HFF-Myc (cell line): ENCODE results near the gene TBXT.
"Not testable (repeated sequence)": the region's sequence is repeated elsewhere in the genome, so short reads cannot be mapped to it uniquely, and the experiment has no call there.

Source experiments
- DNase-seq: peaks from one replicate; pipeline ENCODE4 v3.0.0-alpha.2; 2011; ENCODE audit warnings: low read depth; ENCODE audit errors: extremely low read depth
- H3K4me3 ChIP-seq: replicated peaks from 2 replicates; pipeline ENCODE4 v1.5.1; 2011; ENCODE audit warnings: low read depth, mild to moderate bottlenecking, control low read depth, low read length
- TF ChIP-seq, protein P1 (sequence below): IDR thresholded peaks from 2 replicates; pipeline ENCODE4 v1.5.1; 2012; ENCODE audit warnings: mild to moderate bottlenecking, low read depth, low read length, control low read depth; ENCODE audit errors: missing control alignments

The TBXT gene

DNA sequence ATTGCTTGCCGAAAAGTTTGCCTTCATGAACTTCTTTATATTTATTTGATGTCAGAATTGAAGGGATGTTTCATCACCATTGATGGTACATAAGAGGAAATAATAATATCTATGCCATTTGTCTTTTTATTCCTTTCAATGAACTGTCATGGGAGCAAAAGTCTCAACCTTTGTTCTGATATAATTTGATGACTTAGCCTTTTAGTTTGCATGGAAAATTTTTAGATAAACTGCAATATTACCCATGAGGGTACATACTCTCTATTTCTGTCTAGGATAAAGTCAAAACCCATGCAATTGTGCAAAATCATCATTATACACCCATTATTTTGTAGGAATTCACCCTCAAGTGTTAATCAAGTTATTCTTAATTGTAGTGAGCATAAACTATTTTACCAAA, 15.9 kb downstream of the TBXT start:
- no peak overlapping the region for H3K4me3 ChIP-seq
- no peak for DNase-seq
- TF ChIP-seq, protein P1, sequence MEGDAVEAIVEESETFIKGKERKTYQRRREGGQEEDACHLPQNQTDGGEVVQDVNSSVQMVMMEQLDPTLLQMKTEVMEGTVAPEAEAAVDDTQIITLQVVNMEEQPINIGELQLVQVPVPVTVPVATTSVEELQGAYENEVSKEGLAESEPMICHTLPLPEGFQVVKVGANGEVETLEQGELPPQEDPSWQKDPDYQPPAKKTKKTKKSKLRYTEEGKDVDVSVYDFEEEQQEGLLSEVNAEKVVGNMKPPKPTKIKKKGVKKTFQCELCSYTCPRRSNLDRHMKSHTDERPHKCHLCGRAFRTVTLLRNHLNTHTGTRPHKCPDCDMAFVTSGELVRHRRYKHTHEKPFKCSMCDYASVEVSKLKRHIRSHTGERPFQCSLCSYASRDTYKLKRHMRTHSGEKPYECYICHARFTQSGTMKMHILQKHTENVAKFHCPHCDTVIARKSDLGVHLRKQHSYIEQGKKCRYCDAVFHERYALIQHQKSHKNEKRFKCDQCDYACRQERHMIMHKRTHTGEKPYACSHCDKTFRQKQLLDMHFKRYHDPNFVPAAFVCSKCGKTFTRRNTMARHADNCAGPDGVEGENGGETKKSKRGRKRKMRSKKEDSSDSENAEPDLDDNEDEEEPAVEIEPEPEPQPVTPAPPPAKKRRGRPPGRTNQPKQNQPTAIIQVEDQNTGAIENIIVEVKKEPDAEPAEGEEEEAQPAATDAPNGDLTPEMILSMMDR: no peak

DNA sequence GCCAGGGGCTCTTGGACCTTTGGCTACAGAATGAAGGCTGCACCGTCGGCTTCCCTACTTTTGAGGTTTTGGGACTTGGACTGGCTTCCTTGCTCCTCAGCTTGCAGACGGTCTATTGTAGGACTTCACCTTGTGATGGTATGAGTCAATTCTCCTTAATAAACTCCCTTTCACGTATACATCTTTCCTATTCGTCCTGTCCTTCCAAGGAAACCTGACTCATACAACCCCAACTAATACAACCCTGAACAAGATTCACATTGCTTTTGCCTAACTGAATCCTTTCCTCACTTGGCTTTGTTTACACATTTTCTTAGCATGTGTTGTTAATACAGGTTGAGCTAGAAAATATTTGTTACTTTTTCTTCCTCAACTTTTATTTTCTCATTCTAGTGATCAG, 21.9 kb downstream of the TBXT start:
- no peak for DNase-seq
- H3K4me3 ChIP-seq: no peak overlapping the region

DNA sequence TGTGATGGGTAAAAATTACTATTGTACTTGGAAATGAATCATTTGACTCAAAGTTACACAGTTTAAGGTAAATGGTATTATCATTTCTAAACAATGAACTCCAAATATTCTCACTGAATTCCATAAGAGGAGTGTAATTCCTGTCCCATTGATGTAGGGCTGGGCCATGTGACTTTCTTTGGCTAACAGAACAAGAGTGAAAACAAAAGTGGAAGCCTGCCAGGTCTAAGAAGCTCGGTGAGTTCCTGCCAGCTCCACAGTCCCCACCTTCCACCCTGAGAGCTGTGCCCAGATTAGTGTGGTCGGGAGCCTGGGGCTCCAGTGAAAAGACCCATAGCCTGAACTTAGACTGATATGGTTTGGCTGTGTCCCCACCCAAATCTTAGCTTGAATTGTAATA, 24.6 kb downstream of the TBXT start:
- no peak overlapping the region for H3K4me3 ChIP-seq
- TF ChIP-seq, protein P1: no peak
- DNase-seq: no peak

More for the DNA sequence above, 21.9 kb downstream of the TBXT start:
- TF ChIP-seq, protein P1: no peak

DNA sequence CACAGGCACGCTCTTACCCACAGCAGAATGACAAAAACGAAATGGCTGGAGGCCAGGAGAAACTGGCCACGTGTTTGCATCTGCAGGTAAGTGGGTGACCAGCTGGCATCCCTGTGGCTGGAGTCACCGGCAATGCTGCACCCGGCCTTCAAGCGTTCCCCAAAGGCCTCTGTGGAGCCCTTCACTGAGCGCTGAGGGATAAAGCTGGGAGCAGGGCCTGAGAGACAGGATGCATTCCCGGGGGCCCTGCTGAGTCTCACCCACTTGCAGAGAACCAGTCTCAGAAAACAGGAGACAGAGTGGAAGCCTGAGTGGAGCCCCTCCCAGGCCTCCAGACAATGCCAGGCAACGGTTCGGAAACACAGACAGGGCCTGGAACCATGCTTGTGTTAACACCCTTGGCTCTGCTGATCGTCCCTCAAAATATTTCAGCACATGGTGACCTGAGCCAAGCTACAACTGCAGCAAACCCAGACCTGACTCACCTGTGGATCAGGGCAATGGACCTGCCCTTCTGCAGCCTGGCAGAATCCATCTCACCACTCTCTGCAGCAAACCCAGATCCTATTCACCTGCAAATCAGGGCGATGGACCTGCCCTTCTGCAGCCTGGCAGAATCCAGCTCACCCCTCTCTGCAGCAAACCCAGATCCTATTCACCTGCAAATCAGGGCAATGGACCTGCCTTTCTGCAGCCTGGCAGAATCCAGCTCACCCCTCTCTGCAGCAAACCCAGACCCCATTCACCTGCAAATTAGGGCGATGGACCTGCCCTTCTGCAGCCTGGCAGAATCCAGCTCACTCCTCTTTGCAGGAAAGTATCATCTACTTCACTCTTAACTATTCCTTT, 39.8 kb downstream of the TBXT start:
- no peak overlapping the region for H3K4me3 ChIP-seq
- no peak for DNase-seq
- TF ChIP-seq, protein P1: no peak

DNA sequence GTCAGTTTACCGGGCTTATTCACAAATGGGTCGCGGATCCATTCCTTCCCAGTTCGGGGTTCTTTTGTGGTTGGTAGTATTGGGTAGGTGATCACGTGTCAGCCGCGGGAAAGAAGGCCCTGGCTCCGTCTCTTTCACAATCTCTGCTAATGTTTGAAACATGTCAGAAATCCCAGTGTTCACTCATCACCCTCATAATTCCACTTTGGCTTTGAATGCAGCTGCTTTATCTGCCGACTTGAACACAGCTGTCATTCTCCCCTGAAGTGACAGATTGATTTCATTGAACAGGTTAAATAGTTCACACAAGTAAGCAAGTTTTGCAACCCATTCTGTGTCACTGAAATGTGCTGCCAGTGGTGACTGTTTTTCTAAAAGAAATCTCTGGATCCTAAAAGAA, 44.5 kb downstream of the TBXT start:
- not testable (repeated sequence) for DNase-seq, H3K4me3 ChIP-seq

DNA sequence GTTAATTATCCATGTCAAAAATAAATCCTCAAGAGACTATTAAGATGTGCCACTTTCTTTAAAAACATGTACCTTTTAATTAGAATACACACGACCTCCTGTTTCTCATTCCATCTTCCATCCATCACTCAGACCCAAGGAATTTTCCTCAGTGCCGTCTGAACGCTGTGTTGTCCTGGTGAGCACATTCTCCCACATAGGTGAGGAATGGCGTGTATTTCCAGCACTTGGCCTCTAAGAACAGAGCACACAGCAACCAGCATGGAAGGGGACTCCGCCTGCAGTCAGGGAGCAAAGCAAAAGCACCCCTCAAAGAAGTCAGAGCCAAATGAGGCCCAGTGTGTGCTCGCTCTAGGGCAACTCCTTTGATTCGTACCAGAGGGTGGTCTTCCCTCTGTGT, 45.9 kb downstream of the TBXT start:
- DNase-seq: no peak
- TF ChIP-seq, protein P1: no peak

DNA sequence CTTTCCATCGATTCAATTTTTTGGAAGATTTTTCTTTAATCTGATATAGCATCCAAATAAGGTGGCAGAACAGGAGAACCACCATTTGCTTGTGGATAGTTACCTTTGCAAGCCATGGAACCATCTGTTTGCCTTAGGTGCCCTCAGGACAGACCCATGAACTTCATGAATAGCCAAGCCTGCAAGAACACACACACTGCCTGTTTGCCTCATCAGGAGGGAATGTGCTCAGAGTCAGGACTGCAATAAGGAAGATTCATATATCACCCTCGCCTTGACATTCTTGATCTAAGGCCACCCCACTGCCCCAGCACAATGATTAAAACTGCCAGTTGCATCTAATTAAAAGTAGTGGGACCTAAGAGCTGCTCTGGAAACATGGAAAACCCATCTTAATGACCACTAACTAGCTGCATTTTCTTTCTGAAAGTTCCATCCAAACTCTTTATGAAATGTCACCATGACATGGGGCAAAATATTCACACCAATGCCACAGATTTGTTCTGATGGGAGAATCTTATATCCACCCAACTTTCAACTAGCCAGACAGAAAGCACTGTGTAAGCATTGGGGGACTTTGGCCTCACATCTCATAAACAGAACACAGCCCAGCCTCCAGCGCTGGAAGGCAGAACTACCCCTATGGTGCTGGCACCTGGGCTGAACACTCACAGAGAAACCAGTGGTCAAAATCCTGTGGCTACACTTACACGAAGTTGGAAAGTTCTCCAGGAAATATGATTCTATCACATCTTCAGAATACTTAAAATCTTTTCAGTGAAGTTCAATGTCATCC, 48.3 kb downstream of the TBXT start:
- TF ChIP-seq, protein P1: no peak
- no peak for DNase-seq
- no peak overlapping the region for H3K4me3 ChIP-seq

More for the DNA sequence above, 45.9 kb downstream of the TBXT start:
- no peak overlapping the region for H3K4me3 ChIP-seq
